Measurements from ENCODE around the gene GNPTG. TPM values are rescaled to one million over a fixed set of nuclear protein-coding genes. Genes with fewer than 3 reads are reported as not detected.

Gene GNPTG
- total and polyA plus RNA-seq, 2 of the 13 experiments (the other 11 are each of a cell fraction or from before 2014, with no cell fraction given): 22.7 to 71.1 TPM

GRCh38 chr16:1351582-1352362 is at the start of gene GNPTG, which contains the start of gene TSR3 (continued):
- TF ChIP-seq ZBTB49 (CRISPR knock-in tag; IDR thresholded peaks at IDR 0.05; ENCODE audit: borderline replicate concordance): no peak
- TF ChIP-seq ZNF124 (CRISPR knock-in tag; IDR thresholded peaks at IDR 0.05): peak; percentile 52; the same call in 1 of the 2 replicates
- no peak for TF ChIP-seq SMAD3 (CRISPR knock-in tag; IDR thresholded peaks at IDR 0.05)
- no peak for TF ChIP-seq HOMEZ (CRISPR knock-in tag; IDR thresholded peaks at IDR 0.05; ENCODE audit: low read depth)
- TF ChIP-seq ZNF563 (CRISPR knock-in tag; IDR thresholded peaks at IDR 0.05): peak; percentile 84
- TF ChIP-seq ZBTB1 (CRISPR knock-in tag; IDR thresholded peaks at IDR 0.05; ENCODE audit: borderline replicate concordance): no peak
- no peak for TF ChIP-seq PTBP1 (IDR thresholded peaks at IDR 0.05; ENCODE audit: low read depth, low read length, poor library complexity, severe bottlenecking)
- TF ChIP-seq AFF4 (CRISPR knock-in tag; IDR thresholded peaks at IDR 0.05): no peak
- no peak for TF ChIP-seq STAT6 (CRISPR knock-in tag; IDR thresholded peaks at IDR 0.05; ENCODE audit: borderline replicate concordance)
- TF ChIP-seq PRMT3 (CRISPR knock-in tag; IDR thresholded peaks at IDR 0.05; ENCODE audit: borderline replicate concordance, low read depth): no peak
- TF ChIP-seq ZNF879 (CRISPR knock-in tag; IDR thresholded peaks at IDR 0.05): peak; percentile 85; the same call in 1 of the 2 replicates
- TF ChIP-seq ADNP (CRISPR knock-in tag; IDR thresholded peaks at IDR 0.05): no peak
- no peak for TF ChIP-seq ZNF776 (CRISPR knock-in tag; IDR thresholded peaks at IDR 0.05)
- no peak for TF ChIP-seq ZNF260 (CRISPR knock-in tag; IDR thresholded peaks at IDR 0.05; ENCODE audit: borderline replicate concordance, low read depth)
- no peak for TF ChIP-seq ZNF704 (CRISPR knock-in tag; IDR thresholded peaks at IDR 0.05; ENCODE audit: borderline replicate concordance)
- TF ChIP-seq ARNT (IDR thresholded peaks at IDR 0.05): no peak
- no peak for TF ChIP-seq KLF15 (CRISPR knock-in tag; IDR thresholded peaks at IDR 0.05; ENCODE audit: borderline replicate concordance)
